HG02885 (cell line): Measurements from ENCODE around the gene SIRT2.
"Not testable (repeated sequence)": the region's sequence is repeated elsewhere in the genome, so short reads cannot be mapped to it uniquely, and the experiment has no call there.

Experiments used
- ATAC-seq: cut with Tn5 transposase; IDR thresholded peaks from one replicate; pipeline ENCODE4 v1.9.1; 2021; ENCODE audit warnings: mild to moderate bottlenecking; ENCODE audit not compliant: unreplicated experiment, poor library complexity

Gene SIRT2

GRCh38 chr19:38870612-38871011 is 28.8 kb downstream of the SIRT2 start:
- no peak for ATAC-seq

- ATAC-seq = peak; percentile 86
Measured at GRCh38 chr19:38869836-38870607, 29.4 kb downstream of the SIRT2 start.

- no peak for ATAC-seq
Measured at GRCh38 chr19:38869160-38869835, 30.1 kb downstream of the SIRT2 start.

- no peak for ATAC-seq
Measured at GRCh38 chr19:38868551-38868950, 30.9 kb downstream of the SIRT2 start.

GRCh38 chr19:38867171-38867780 is 32.1 kb downstream of the SIRT2 start:
- ATAC-seq = no peak

- no peak for ATAC-seq
Measured at GRCh38 chr19:38862321-38863059, 36.9 kb downstream of the SIRT2 start.

- ATAC-seq = no peak
Measured at GRCh38 chr19:38861368-38861767, 38.0 kb downstream of the SIRT2 start.

GRCh38 chr19:38859631-38860204 is 39.7 kb downstream of the SIRT2 start:
- not testable (repeated sequence) for ATAC-seq

GRCh38 chr19:38856813-38857212 is 42.6 kb downstream of the SIRT2 start:
- ATAC-seq = no peak

GRCh38 chr19:38855751-38856150 is 43.7 kb downstream of the SIRT2 start:
- not testable (repeated sequence) for ATAC-seq

GRCh38 chr19:38854961-38855360 is 44.5 kb downstream of the SIRT2 start:
- ATAC-seq = not testable (repeated sequence)

- ATAC-seq = no peak
Measured at GRCh38 chr19:38853214-38853613, 46.2 kb downstream of the SIRT2 start.

- no peak for ATAC-seq
Measured at GRCh38 chr19:38852231-38853044, 47.0 kb downstream of the SIRT2 start.

GRCh38 chr19:38851622-38852230 is 47.7 kb downstream of the SIRT2 start:
- peak; percentile 27 for ATAC-seq

- no peak for ATAC-seq
Measured at GRCh38 chr19:38850976-38851621, 48.3 kb downstream of the SIRT2 start.

- peak; percentile 71 for ATAC-seq
Measured at GRCh38 chr19:38850436-38850975, 48.9 kb downstream of the SIRT2 start.

- ATAC-seq = peak; percentile 63
Measured at GRCh38 chr19:38849860-38850435, 49.5 kb downstream of the SIRT2 start, which contains the start of gene HNRNPL. Gene HNRNPL (minus strand): TSS chr19:38849986. CDS start chr19:38849966, 20 bp downstream.
